Nephron progenitor cell (in vitro differentiated cells): ENCODE data around the gene POLK.
"Not testable (repeated sequence)": the region's sequence is repeated elsewhere in the genome, so short reads cannot be mapped to it uniquely, and the experiment has no call there.

Experiments
- DNase-seq: peaks from one replicate; pipeline ENCODE4 v3.0.0; 2021
- H3K27ac Mint-ChIP-seq: 2 replicates; pipeline ENCODE4 v1.8.0; 2021; ENCODE audit warnings: mild to moderate bottlenecking, moderate library complexity, mixed read lengths
- H3K27me3 Mint-ChIP-seq: 2 replicates; pipeline ENCODE4 v1.8.0; 2021; ENCODE audit warnings: mild to moderate bottlenecking, low read depth, mixed read lengths; ENCODE audit not compliant: poor library complexity
- H3K36me3 Mint-ChIP-seq: 2 replicates; pipeline ENCODE4 v1.8.0; 2021; ENCODE audit warnings: low read depth, mixed read lengths
- H3K4me1 Mint-ChIP-seq: 2 replicates; pipeline ENCODE4 v1.8.0; 2021; ENCODE audit warnings: mixed read lengths
- H3K4me3 Mint-ChIP-seq: 2 replicates; pipeline ENCODE4 v1.8.0; 2021; ENCODE audit warnings: mild to moderate bottlenecking, moderate library complexity, mixed read lengths
- H3K9me3 Mint-ChIP-seq: 2 replicates; pipeline ENCODE4 v1.8.0; 2021; ENCODE audit warnings: mild to moderate bottlenecking, moderate library complexity, mixed read lengths
- TF ChIP-seq, protein P1 (sequence below): fragments of 200-600 bp; sonication (generic); IDR thresholded peaks from 2 replicates; pipeline ENCODE4 v1.5.0; 2021; ENCODE audit warnings: antibody characterized with exemption

POLK gene

DNA sequence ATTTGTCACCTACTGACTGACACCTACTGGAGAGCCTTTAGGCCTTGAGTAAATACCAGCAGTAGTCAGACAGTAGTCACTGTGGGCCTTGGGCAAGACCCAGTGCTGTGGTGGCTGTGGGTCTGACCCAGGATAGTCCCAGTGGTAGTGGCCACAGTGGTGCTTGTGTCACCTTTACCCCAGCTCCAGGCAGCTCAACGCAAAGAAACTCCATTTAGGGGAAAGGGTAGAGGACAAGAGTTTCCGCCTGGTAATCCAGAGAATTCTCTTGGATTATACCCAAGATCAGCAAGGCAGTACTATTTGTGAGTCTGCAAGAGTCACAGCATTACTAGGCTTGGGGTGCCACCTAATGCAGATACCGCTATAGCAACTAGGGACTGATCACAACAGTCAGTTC lies 29.2 kb upstream of the POLK start:
- TF ChIP-seq, protein P1, sequence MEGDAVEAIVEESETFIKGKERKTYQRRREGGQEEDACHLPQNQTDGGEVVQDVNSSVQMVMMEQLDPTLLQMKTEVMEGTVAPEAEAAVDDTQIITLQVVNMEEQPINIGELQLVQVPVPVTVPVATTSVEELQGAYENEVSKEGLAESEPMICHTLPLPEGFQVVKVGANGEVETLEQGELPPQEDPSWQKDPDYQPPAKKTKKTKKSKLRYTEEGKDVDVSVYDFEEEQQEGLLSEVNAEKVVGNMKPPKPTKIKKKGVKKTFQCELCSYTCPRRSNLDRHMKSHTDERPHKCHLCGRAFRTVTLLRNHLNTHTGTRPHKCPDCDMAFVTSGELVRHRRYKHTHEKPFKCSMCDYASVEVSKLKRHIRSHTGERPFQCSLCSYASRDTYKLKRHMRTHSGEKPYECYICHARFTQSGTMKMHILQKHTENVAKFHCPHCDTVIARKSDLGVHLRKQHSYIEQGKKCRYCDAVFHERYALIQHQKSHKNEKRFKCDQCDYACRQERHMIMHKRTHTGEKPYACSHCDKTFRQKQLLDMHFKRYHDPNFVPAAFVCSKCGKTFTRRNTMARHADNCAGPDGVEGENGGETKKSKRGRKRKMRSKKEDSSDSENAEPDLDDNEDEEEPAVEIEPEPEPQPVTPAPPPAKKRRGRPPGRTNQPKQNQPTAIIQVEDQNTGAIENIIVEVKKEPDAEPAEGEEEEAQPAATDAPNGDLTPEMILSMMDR, result no peak
- peaks cover 61% of the 10 kb centered on the region for H3K36me3 Mint-ChIP-seq
- H3K4me1 Mint-ChIP-seq, result no peaks in the 10 kb centered on the region
- no peak overlapping the region for H3K27ac Mint-ChIP-seq
- H3K4me3 Mint-ChIP-seq, result no peak overlapping the region
- no peak for DNase-seq
- H3K9me3 Mint-ChIP-seq, result peaks cover 45% of the 10 kb centered on the region
- H3K27me3 Mint-ChIP-seq, result no peaks in the 10 kb centered on the region

DNA sequence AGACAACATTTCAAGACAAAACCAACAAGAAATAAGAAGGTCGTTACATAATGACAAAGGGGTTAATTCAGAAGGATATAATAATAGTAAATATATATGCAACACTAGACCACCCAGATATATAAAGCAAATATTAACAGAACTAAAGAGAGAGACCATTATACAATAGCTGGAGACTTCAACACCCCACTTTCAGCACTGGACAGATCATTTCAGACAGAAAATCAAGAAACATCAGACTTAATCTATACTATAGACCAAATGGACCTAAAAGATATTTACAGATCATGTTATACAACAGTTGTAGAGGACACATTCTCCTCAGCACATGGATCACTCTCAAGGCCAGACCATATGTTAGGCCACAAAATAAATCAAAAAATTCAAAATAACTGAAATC lies 27.1 kb upstream of the POLK start:
- DNase-seq, result no peak
- Mint-ChIP-seq H3K4me1 (no peaks in the 10 kb centered on the region), H3K27me3 (peaks cover 4% of the 10 kb centered on the region), H3K36me3 (peaks cover 80% of the 10 kb centered on the region), H3K4me3 (no peak overlapping the region), H3K27ac (no peak overlapping the region), H3K9me3 (peaks cover 63% of the 10 kb centered on the region)
- TF ChIP-seq, protein P1, result no peak

DNA sequence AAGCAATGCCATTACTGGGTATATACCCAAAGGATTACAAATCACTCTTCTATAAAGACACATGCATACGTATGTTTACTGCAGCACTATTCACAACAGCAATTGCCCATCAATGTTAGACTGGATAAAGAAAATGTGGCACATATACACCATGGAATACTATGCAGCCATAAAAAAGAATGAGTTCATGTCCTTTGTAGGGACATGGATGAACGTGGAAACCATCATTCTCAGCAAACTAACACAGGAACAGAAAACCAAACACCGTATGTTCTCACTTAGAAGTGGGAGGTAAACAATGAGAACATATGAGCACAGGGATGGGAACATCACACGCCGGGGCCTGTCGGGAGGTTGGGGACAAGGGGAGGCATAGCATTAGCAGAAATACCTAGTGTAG lies 21.8 kb upstream of the POLK start:
- H3K36me3 Mint-ChIP-seq, result peaks cover 89% of the 10 kb centered on the region
- not testable (repeated sequence) for H3K27me3 Mint-ChIP-seq, H3K4me1 Mint-ChIP-seq, H3K27ac Mint-ChIP-seq, H3K4me3 Mint-ChIP-seq, DNase-seq
- peaks cover 64% of the 10 kb centered on the region for H3K9me3 Mint-ChIP-seq

DNA sequence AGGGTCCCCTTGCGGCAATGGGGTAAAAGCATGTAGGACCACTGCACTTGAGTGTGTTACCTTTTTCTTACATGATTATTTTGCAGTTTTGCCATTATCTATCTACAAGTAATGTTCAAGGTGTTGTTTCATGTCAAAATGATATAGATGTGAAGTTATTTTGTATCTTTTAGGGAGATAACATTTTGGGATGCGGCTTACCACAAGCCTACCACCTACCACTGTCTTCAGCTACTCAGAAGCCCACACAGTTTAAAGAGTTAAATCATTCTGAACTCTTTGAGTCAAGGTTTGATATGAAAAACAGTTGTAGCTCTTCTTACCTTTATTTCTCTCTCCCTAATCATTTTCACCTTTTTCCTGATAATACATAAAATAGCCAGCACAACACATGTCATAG lies 20.1 kb upstream of the POLK start:
- Mint-ChIP-seq H3K4me1 (no peaks in the 10 kb centered on the region), H3K36me3 (peaks cover 80% of the 10 kb centered on the region), H3K27me3 (peaks cover 4% of the 10 kb centered on the region), H3K9me3 (peaks cover 46% of the 10 kb centered on the region), H3K4me3 (no peak overlapping the region), H3K27ac (peak overlapping the region; percentile 50)
- no peak for DNase-seq
- TF ChIP-seq, protein P1, result no peak

DNA sequence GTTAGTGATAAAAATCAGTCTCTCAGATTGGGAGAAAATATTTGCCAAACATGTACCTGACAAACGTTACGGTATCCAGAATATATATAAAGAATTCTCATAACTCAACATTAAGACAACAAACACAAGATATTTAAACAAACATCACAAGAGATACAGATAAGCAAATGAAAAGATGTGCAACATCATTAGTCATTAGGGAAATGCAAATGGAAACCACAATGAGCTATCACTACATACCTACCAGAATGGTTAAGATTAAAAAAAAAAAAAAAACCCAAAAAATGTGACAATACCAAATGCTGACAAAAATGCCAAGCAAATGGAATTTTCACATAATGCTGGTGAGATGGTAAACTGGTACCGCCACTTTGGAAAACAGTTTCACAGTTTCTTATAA lies 15.7 kb upstream of the POLK start:
- Mint-ChIP-seq H3K27me3 (no peaks in the 10 kb centered on the region), H3K36me3 (peaks cover 82% of the 10 kb centered on the region), H3K27ac (no peak overlapping the region), H3K4me3 (no peak overlapping the region), H3K4me1 (no peaks in the 10 kb centered on the region), H3K9me3 (peaks cover 5% of the 10 kb centered on the region)
- TF ChIP-seq, protein P1, result no peak
- no peak for DNase-seq

DNA sequence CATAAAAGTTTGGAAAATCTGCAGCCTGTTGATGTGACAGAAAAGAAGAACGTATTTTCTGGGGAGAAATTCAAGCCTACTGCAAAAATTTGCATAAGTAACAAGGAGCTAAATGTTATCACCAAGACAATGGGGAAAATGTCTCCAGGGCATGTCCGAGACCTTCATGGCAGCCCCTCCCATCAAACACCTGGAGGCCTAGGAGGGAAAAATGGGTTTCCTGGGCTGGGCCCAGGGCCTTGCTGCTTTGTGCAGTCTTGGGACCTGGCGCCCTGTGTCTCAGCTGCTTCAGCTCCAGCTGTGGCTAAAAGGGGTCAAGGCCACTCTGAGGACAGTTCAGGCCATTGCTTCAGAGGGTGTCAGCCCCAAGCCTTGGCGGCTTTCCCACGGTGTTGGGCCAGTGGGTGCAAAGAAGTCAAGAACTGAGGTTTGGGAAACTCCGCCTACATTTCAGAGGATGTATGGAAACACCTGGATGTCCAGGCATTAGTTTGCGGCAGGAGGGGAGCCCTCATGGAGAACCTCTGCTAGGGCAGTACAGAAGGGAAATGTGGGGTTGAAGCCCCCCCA lies 13.4 kb upstream of the POLK start:
- no peak overlapping the region for H3K27ac Mint-ChIP-seq
- H3K4me3 Mint-ChIP-seq, result no peak overlapping the region
- H3K36me3 Mint-ChIP-seq, result peaks cover 70% of the 10 kb centered on the region
- H3K4me1 Mint-ChIP-seq, result no peaks in the 10 kb centered on the region
- H3K27me3 Mint-ChIP-seq, result no peaks in the 10 kb centered on the region
- no peak for DNase-seq
- no peaks in the 10 kb centered on the region for H3K9me3 Mint-ChIP-seq
- TF ChIP-seq, protein P1, result no peak

DNA sequence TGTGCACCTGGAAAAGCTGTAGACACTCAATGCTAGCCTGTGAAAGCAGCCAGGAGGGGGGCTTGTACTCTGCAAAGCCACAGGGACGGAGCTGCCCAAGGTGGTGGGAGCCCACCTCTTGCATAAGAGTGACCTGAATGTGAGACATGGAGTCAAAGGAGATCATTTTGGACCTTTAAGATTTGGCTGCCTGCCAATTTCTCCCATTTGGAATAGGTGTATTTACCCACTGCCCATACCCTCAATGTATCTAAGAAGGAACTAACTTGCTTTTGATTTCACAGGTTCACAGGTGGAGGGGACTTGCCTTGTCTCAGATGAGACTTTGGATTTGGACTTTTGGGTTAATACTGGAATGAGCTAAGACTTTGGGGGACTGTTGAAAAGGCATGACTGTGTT lies 12.8 kb upstream of the POLK start:
- not testable (repeated sequence) for H3K4me1 Mint-ChIP-seq, H3K9me3 Mint-ChIP-seq, H3K27me3 Mint-ChIP-seq, DNase-seq, H3K4me3 Mint-ChIP-seq, H3K27ac Mint-ChIP-seq
- peaks cover 71% of the 10 kb centered on the region for H3K36me3 Mint-ChIP-seq

DNA sequence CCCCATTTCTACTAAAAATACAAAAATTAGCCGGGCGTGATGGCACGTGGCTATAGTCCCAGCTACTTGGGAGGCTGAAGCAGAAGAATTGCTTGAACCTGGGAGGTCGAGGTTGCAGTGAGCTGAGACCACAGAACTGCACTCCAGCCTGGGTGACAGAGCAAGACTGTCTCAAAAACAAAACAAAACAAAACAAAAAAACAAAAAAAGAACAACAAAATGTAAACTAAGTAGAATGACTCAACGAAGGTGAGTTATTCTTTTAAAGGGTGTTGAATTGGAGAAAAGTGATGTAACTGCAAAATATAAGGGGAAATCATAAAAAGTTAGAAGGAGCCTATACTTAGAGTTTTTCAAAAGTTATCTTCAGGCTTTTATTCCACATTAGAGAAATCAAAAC lies 6.6 kb upstream of the POLK start:
- DNase-seq, H3K27ac Mint-ChIP-seq, H3K27me3 Mint-ChIP-seq, H3K4me3 Mint-ChIP-seq, H3K9me3 Mint-ChIP-seq: not testable (repeated sequence)
- peaks cover 14% of the 10 kb centered on the region for H3K4me1 Mint-ChIP-seq
- H3K36me3 Mint-ChIP-seq, result peaks cover 58% of the 10 kb centered on the region
